ENCODE measurements around the gene EAF1. TPM values are rescaled to one million over a fixed set of nuclear protein-coding genes. Genes with fewer than 3 reads are reported as not detected.
"Not testable (repeated sequence)": the region's sequence is repeated elsewhere in the genome, so short reads cannot be mapped to it uniquely, and the experiment has no call there.

The EAF1 gene
- polyA plus RNA-seq, 1 donor (not counting 4 experiments of a cell fraction or from before 2014, with no cell fraction given): 13.7 TPM

GRCh38 chr3:15478640-15478979, 51.2 kb downstream of the EAF1 start:
- Histone ChIP-seq H3K4me2 (ENCODE audit: control insufficient read depth, extremely low read depth, insufficient read depth, low read depth, low read length) (no peak overlapping the region), H3K27me3 (ENCODE audit: control insufficient read depth, extremely low read depth, insufficient read depth, low read length) (no peaks in the 10 kb centered on the region), H4K20me1 (ENCODE audit: control insufficient read depth, extremely low read depth, insufficient read depth, low read length) (no peaks in the 10 kb centered on the region), H3K9me3 (ENCODE audit: control insufficient read depth, low read depth, low read length) (no peaks in the 10 kb centered on the region), H3K4me3 (ENCODE audit: control insufficient read depth in 2 of 3, extremely low read depth in 1 of 3, insufficient read depth in 2 of 3, low read depth in 1 of 3, low read length in 3 of 3) (no peak overlapping the region), H3K9me1 (ENCODE audit: control insufficient read depth, extremely low read depth, insufficient read depth, low read length) (no peaks in the 10 kb centered on the region), H3K4me1 (ENCODE audit: control insufficient read depth, extremely low read depth, insufficient read depth, low read length) (no peaks in the 10 kb centered on the region), H2AFZ (ENCODE audit: control insufficient read depth, low read length) (no peak overlapping the region), H3K79me2 (ENCODE audit: control insufficient read depth, insufficient read depth, low read length) (no peaks in the 10 kb centered on the region), H3K36me3 (ENCODE audit: control insufficient read depth in 2 of 2, extremely low read depth in 1 of 2, insufficient read depth in 2 of 2, low read length in 2 of 2) (no peaks in the 10 kb centered on the region), H3K27ac (ENCODE audit: control insufficient read depth, insufficient read depth, low read length) (no peak overlapping the region), H3K9ac (ENCODE audit: control insufficient read depth, extremely low read depth, insufficient read depth, low read length) (no peak overlapping the region)
- DNase-seq (ENCODE audit: low read depth, low spot score) (no peak), FAIRE-seq (no peak)
- TF ChIP-seq CTCF (optimal IDR thresholded peaks at IDR 0.05 in 1 of 3, IDR thresholded peaks at IDR 0.05 in 1 of 3, conservative IDR thresholded peaks at IDR 0.05 in 1 of 3; ENCODE audit: extremely low read depth in 1 of 3, insufficient read depth in 2 of 3, low read length in 3 of 3): no peak
- no peak for TF ChIP-seq EZH2 (IDR thresholded peaks at IDR 0.05; ENCODE audit: low read length)
- dilution Hi-C loops (cut with MboI; ENCODE audit: extremely low pct_ligation_motif_present, low sequenced_read_pairs): no loop called here

DNA sequence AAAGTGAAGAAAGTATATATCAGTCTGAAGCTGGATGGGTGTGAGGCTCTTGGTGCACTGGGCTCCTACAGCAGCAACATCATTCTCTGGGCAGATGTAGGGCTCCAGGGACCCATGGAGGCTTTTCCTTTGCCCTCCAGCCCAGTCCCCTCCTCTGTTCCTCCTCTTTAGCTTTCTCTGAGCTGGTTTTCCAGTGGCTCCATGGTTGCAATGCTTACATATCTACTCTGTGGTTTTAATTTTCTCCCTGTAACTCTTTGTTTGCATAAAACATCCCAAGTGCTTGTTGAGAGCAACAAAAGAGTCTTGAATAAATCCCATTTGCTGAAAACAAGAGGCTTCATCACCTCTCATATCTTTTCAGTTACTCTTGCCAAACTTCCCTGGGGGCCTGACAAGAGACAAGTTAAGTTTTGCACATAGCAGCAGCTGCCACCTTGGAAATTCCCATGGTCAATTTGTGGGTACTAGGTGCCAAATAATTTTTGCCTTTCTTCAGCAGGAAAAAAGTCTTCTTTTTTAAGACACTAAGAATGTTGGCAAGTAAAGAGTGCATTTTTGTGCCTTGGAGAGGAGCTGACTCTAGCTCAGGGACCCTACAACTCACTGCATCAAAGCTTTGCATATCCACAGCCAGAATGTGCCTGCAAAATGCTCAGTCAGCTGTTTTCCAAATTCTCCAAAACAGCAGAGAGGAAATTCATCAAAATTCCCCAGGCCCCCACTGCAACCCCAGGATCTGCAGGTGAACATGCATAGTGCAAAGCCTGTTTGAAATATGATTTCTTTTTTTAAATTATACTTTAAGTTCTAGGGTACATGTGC, 52.2 kb downstream of the EAF1 start:
- dilution Hi-C loops (cut with MboI; ENCODE audit: extremely low pct_ligation_motif_present, low sequenced_read_pairs): no loop called here
- H3K79me2 ChIP-seq (ENCODE audit: control insufficient read depth, insufficient read depth, low read length): no peaks in the 10 kb centered on the region
- H3K9ac ChIP-seq (ENCODE audit: control insufficient read depth, extremely low read depth, insufficient read depth, low read length): no peak overlapping the region
- FAIRE-seq (no peak), DNase-seq (ENCODE audit: low read depth, low spot score) (no peak)
- no peak overlapping the region for H3K4me3 ChIP-seq (ENCODE audit: control insufficient read depth in 2 of 3, extremely low read depth in 1 of 3, insufficient read depth in 2 of 3, low read depth in 1 of 3, low read length in 3 of 3)
- no peaks in the 10 kb centered on the region for H3K9me1 ChIP-seq (ENCODE audit: control insufficient read depth, extremely low read depth, insufficient read depth, low read length)
- TF ChIP-seq CTCF (optimal IDR thresholded peaks at IDR 0.05 in 1 of 3, IDR thresholded peaks at IDR 0.05 in 1 of 3, conservative IDR thresholded peaks at IDR 0.05 in 1 of 3; ENCODE audit: extremely low read depth in 1 of 3, insufficient read depth in 2 of 3, low read length in 3 of 3): no peak
- TF ChIP-seq EZH2 (IDR thresholded peaks at IDR 0.05; ENCODE audit: low read length): no peak
- no peaks in the 10 kb centered on the region for H3K4me1 ChIP-seq (ENCODE audit: control insufficient read depth, extremely low read depth, insufficient read depth, low read length)
- H4K20me1 ChIP-seq (ENCODE audit: control insufficient read depth, extremely low read depth, insufficient read depth, low read length): no peaks in the 10 kb centered on the region
- H3K27ac ChIP-seq (ENCODE audit: control insufficient read depth, insufficient read depth, low read length): no peak overlapping the region
- H3K36me3 ChIP-seq (ENCODE audit: control insufficient read depth in 2 of 2, extremely low read depth in 1 of 2, insufficient read depth in 2 of 2, low read length in 2 of 2): no peaks in the 10 kb centered on the region
- no peaks in the 10 kb centered on the region for H3K9me3 ChIP-seq (ENCODE audit: control insufficient read depth, low read depth, low read length)
- H3K27me3 ChIP-seq (ENCODE audit: control insufficient read depth, extremely low read depth, insufficient read depth, low read length): no peaks in the 10 kb centered on the region
- H3K4me2 ChIP-seq (ENCODE audit: control insufficient read depth, extremely low read depth, insufficient read depth, low read depth, low read length): no peak overlapping the region
- H2AFZ ChIP-seq (ENCODE audit: control insufficient read depth, low read length): no peak overlapping the region

DNA sequence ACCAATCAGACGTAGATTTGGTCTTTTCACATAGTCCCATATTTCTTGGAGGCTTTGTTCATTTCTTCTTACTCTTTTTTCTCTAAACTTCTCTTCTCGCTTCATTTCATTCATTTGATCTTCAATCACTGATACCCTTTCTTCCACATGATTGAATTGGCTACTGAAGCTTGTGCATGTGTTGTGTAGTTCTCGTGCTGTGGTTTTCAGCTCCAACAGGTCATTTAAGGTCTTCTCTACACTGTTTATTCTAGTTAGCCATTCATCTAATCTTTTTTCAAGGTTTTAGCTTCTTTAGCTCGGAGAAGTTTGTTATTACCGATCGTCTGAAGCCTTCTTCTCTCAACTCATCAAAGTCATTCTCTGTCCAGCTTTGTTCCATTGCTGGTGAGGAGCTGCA, 57.2 kb downstream of the EAF1 start:
- H3K79me2 ChIP-seq (ENCODE audit: control insufficient read depth, insufficient read depth, low read length); H3K4me3 ChIP-seq (ENCODE audit: control insufficient read depth in 2 of 3, extremely low read depth in 1 of 3, insufficient read depth in 2 of 3, low read depth in 1 of 3, low read length in 3 of 3); H3K9ac ChIP-seq (ENCODE audit: control insufficient read depth, extremely low read depth, insufficient read depth, low read length); H3K36me3 ChIP-seq (ENCODE audit: control insufficient read depth in 2 of 2, extremely low read depth in 1 of 2, insufficient read depth in 2 of 2, low read length in 2 of 2); H4K20me1 ChIP-seq (ENCODE audit: control insufficient read depth, extremely low read depth, insufficient read depth, low read length); H3K4me2 ChIP-seq (ENCODE audit: control insufficient read depth, extremely low read depth, insufficient read depth, low read depth, low read length); H3K4me1 ChIP-seq (ENCODE audit: control insufficient read depth, extremely low read depth, insufficient read depth, low read length); H3K9me3 ChIP-seq (ENCODE audit: control insufficient read depth, low read depth, low read length); dilution Hi-C loops (cut with MboI; ENCODE audit: extremely low pct_ligation_motif_present, low sequenced_read_pairs); H3K27me3 ChIP-seq (ENCODE audit: control insufficient read depth, extremely low read depth, insufficient read depth, low read length); DNase-seq (ENCODE audit: low read depth, low spot score); H3K9me1 ChIP-seq (ENCODE audit: control insufficient read depth, extremely low read depth, insufficient read depth, low read length); H3K27ac ChIP-seq (ENCODE audit: control insufficient read depth, insufficient read depth, low read length); H2AFZ ChIP-seq (ENCODE audit: control insufficient read depth, low read length); FAIRE-seq: not testable (repeated sequence)
